CMK (cell line): ENCODE results near the gene SLC5A3.

Experiments used
- DNase-seq: peaks from one replicate; pipeline ENCODE4 v3.0.0-alpha.2; 2010; ENCODE audit warnings: low read depth

The SLC5A3 gene

GRCh38 chr21:34073032-34073748 lies at the start of gene SLC5A3, which contains the start of gene MRPS6:
SLC5A3 (plus strand) TSS chr21:34073578; CDS start chr21:34095199, 21,621 bp downstream.
MRPS6 (plus strand) TSS chr21:34073578; CDS start chr21:34073701, 123 bp downstream.
- peak; percentile 90 for DNase-seq

GRCh38 chr21:34023691-34024373 lies 49.5 kb upstream of the SLC5A3 start:
- no peak for DNase-seq

- DNase-seq: no peak
Measured at GRCh38 chr21:34024374-34024693, 49.0 kb upstream of the SLC5A3 start.

- DNase-seq: no peak
Measured at GRCh38 chr21:34027721-34028461, 45.5 kb upstream of the SLC5A3 start.

- peak; percentile 71 for DNase-seq
Measured at GRCh38 chr21:34029743-34030528, 43.4 kb upstream of the SLC5A3 start.

- no peak for DNase-seq
Measured at GRCh38 chr21:34031835-34032370, 41.5 kb upstream of the SLC5A3 start.

- no peak for DNase-seq
Measured at GRCh38 chr21:34034369-34035014, 38.9 kb upstream of the SLC5A3 start.

GRCh38 chr21:34035619-34036354 lies 37.6 kb upstream of the SLC5A3 start:
- no peak for DNase-seq

- DNase-seq: no peak
Measured at GRCh38 chr21:34037009-34037795, 36.2 kb upstream of the SLC5A3 start.

- DNase-seq: no peak
Measured at GRCh38 chr21:34039678-34040382, 33.5 kb upstream of the SLC5A3 start.

- no peak for DNase-seq
Measured at GRCh38 chr21:34042735-34043134, 30.6 kb upstream of the SLC5A3 start.

- DNase-seq: no peak
Measured at GRCh38 chr21:34043333-34043732, 30.0 kb upstream of the SLC5A3 start.

GRCh38 chr21:34046917-34047316 lies 26.5 kb upstream of the SLC5A3 start:
- DNase-seq: no peak

GRCh38 chr21:34047835-34048234 lies 25.5 kb upstream of the SLC5A3 start:
- no peak for DNase-seq

GRCh38 chr21:34052171-34052570 lies 21.2 kb upstream of the SLC5A3 start:
- no peak for DNase-seq

- DNase-seq: no peak
Measured at GRCh38 chr21:34054259-34054658, 19.1 kb upstream of the SLC5A3 start.

- no peak for DNase-seq
Measured at GRCh38 chr21:34055615-34056014, 17.8 kb upstream of the SLC5A3 start.

GRCh38 chr21:34061983-34062382 lies 11.4 kb upstream of the SLC5A3 start:
- peak; percentile 76 for DNase-seq

GRCh38 chr21:34065027-34065426 lies 8.4 kb upstream of the SLC5A3 start:
- no peak for DNase-seq
